ENCODE results near the gene ZC3HAV1. TPM values are rescaled to one million over a fixed set of nuclear protein-coding genes. Genes with fewer than 3 reads are reported as not detected.

ZC3HAV1 gene
- total and polyA plus RNA-seq, 9 of the 15 experiments (the other 6 are each of a cell fraction or from before 2014, with no cell fraction given), result 11.9 to 40.5 (median 23.9) TPM

GRCh38 chr7:139111811-139112301, 2.3 kb upstream of the ZC3HAV1 start (continued):
- TF ChIP-seq TSHZ1 (CRISPR knock-in tag; IDR thresholded peaks at IDR 0.05), result no peak; the same call in 1 of the 2 replicates
- TF ChIP-seq ZSCAN29 (IDR thresholded peaks at IDR 0.05), result no peak
- no peak for TF ChIP-seq CREB3 (tag; conservative IDR thresholded peaks at IDR 0.05; ENCODE audit: low read depth)
- no peak for TF ChIP-seq CREB1 (IDR thresholded peaks at IDR 0.05)
- TF ChIP-seq CREB1 (CRISPR knock-in tag; IDR thresholded peaks at IDR 0.05), result 0 out of 2 replicates have a peak, but pooled peaks have one; percentile 22
- TF ChIP-seq SETDB1 (IDR thresholded peaks at IDR 0.05; ENCODE audit: low read length), result no peak
- TF ChIP-seq MGA (IDR thresholded peaks at IDR 0.05), result no peak
- TF ChIP-seq CSDE1 (IDR thresholded peaks at IDR 0.05), result peak; percentile 23 to 93; a peak in 2 of 4 replicates
- peak; percentile 86; the same call in 1 of the 2 replicates for TF ChIP-seq CHAMP1 (IDR thresholded peaks at IDR 0.05)

Data from K562 (cell line).